ENCODE results near the gene AAK1. TPM values are rescaled to one million over a fixed set of nuclear protein-coding genes. Genes with fewer than 3 reads are reported as not detected.

AAK1 gene
- polyA plus RNA-seq, 1 donor (not counting 4 experiments of a cell fraction or from before 2014, with no cell fraction given) = 12.3 TPM

GRCh38 chr2:69525261-69525660 is 118.3 kb downstream of the AAK1 start:
- H3K27me3 ChIP-seq (ENCODE audit: control insufficient read depth, extremely low read depth, insufficient read depth, low read length) = no peaks in the 10 kb centered on the region
- H3K4me1 ChIP-seq (ENCODE audit: control insufficient read depth, extremely low read depth, insufficient read depth, low read length) = no peaks in the 10 kb centered on the region
- H3K4me2 ChIP-seq (ENCODE audit: control insufficient read depth, extremely low read depth, insufficient read depth, low read depth, low read length) = no peak overlapping the region
- H3K9me1 ChIP-seq (ENCODE audit: control insufficient read depth, extremely low read depth, insufficient read depth, low read length) = no peaks in the 10 kb centered on the region
- no peak for FAIRE-seq
- no peak overlapping the region for H3K4me3 ChIP-seq (ENCODE audit: control insufficient read depth in 2 of 3, extremely low read depth in 1 of 3, insufficient read depth in 2 of 3, low read depth in 1 of 3, low read length in 3 of 3)
- H2AFZ ChIP-seq (ENCODE audit: control insufficient read depth, low read length) = no peak overlapping the region
- no peak for TF ChIP-seq EZH2 (IDR thresholded peaks at IDR 0.05; ENCODE audit: low read length)
- TF ChIP-seq, protein P1, sequence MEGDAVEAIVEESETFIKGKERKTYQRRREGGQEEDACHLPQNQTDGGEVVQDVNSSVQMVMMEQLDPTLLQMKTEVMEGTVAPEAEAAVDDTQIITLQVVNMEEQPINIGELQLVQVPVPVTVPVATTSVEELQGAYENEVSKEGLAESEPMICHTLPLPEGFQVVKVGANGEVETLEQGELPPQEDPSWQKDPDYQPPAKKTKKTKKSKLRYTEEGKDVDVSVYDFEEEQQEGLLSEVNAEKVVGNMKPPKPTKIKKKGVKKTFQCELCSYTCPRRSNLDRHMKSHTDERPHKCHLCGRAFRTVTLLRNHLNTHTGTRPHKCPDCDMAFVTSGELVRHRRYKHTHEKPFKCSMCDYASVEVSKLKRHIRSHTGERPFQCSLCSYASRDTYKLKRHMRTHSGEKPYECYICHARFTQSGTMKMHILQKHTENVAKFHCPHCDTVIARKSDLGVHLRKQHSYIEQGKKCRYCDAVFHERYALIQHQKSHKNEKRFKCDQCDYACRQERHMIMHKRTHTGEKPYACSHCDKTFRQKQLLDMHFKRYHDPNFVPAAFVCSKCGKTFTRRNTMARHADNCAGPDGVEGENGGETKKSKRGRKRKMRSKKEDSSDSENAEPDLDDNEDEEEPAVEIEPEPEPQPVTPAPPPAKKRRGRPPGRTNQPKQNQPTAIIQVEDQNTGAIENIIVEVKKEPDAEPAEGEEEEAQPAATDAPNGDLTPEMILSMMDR (optimal IDR thresholded peaks at IDR 0.05 in 1 of 3, IDR thresholded peaks at IDR 0.05 in 1 of 3, conservative IDR thresholded peaks at IDR 0.05 in 1 of 3; ENCODE audit: extremely low read depth in 1 of 3, insufficient read depth in 2 of 3, low read length in 3 of 3) = no peak
- H3K79me2 ChIP-seq (ENCODE audit: control insufficient read depth, insufficient read depth, low read length) = no peaks in the 10 kb centered on the region
- no peaks in the 10 kb centered on the region for H4K20me1 ChIP-seq (ENCODE audit: control insufficient read depth, extremely low read depth, insufficient read depth, low read length)
- no peak overlapping the region for H3K27ac ChIP-seq (ENCODE audit: control insufficient read depth, insufficient read depth, low read length)
- no peak for DNase-seq (ENCODE audit: low read depth, low spot score)
- no peaks in the 10 kb centered on the region for H3K9me3 ChIP-seq (ENCODE audit: control insufficient read depth, low read depth, low read length)
- no peak overlapping the region for H3K9ac ChIP-seq (ENCODE audit: control insufficient read depth, extremely low read depth, insufficient read depth, low read length)
- dilution Hi-C loops (cut with MboI; ENCODE audit: extremely low pct_ligation_motif_present, low sequenced_read_pairs) = no loop called here
- peaks cover 7 to 20% of the 10 kb centered on the region in 2 experiments for H3K36me3 ChIP-seq (ENCODE audit: control insufficient read depth in 2 of 2, extremely low read depth in 1 of 2, insufficient read depth in 2 of 2, low read length in 2 of 2)

DNA sequence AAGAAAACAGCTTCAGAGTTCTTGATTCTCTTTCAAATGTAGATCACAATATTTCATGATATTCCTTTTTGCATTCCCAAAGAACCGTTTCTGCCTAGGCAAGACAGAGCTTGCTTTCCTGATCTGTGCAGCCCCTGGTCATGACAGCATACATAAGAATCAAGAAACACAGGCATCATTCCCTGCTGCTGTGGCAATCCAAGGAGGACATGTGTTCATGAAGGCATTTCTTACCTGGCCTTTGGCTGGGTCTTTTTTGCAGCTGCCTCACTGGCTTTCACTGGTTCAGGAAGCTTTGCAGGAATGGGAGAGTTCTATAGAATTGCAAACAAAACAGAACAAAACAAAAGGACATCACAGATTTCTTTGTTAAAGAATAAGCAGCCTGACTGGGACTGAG is 118.7 kb downstream of the AAK1 start:
- Histone ChIP-seq H2AFZ (ENCODE audit: control insufficient read depth, low read length) (no peak overlapping the region), H3K9me1 (ENCODE audit: control insufficient read depth, extremely low read depth, insufficient read depth, low read length) (no peaks in the 10 kb centered on the region), H3K27ac (ENCODE audit: control insufficient read depth, insufficient read depth, low read length) (no peak overlapping the region), H3K4me3 (ENCODE audit: control insufficient read depth in 2 of 3, extremely low read depth in 1 of 3, insufficient read depth in 2 of 3, low read depth in 1 of 3, low read length in 3 of 3) (no peak overlapping the region), H3K9ac (ENCODE audit: control insufficient read depth, extremely low read depth, insufficient read depth, low read length) (no peak overlapping the region), H3K27me3 (ENCODE audit: control insufficient read depth, extremely low read depth, insufficient read depth, low read length) (no peaks in the 10 kb centered on the region), H3K4me1 (ENCODE audit: control insufficient read depth, extremely low read depth, insufficient read depth, low read length) (peaks cover 1% of the 10 kb centered on the region), H3K36me3 (ENCODE audit: control insufficient read depth in 2 of 2, extremely low read depth in 1 of 2, insufficient read depth in 2 of 2, low read length in 2 of 2) (peaks cover 8 to 20% of the 10 kb centered on the region in 2 experiments), H4K20me1 (ENCODE audit: control insufficient read depth, extremely low read depth, insufficient read depth, low read length) (no peaks in the 10 kb centered on the region), H3K9me3 (ENCODE audit: control insufficient read depth, low read depth, low read length) (no peaks in the 10 kb centered on the region), H3K79me2 (ENCODE audit: control insufficient read depth, insufficient read depth, low read length) (no peaks in the 10 kb centered on the region), H3K4me2 (ENCODE audit: control insufficient read depth, extremely low read depth, insufficient read depth, low read depth, low read length) (no peak overlapping the region)
- DNase-seq (ENCODE audit: low read depth, low spot score) (peak; percentile 5), FAIRE-seq (no peak)
- no peak for TF ChIP-seq EZH2 (IDR thresholded peaks at IDR 0.05; ENCODE audit: low read length)
- TF ChIP-seq, protein P1 (optimal IDR thresholded peaks at IDR 0.05 in 1 of 3, IDR thresholded peaks at IDR 0.05 in 1 of 3, conservative IDR thresholded peaks at IDR 0.05 in 1 of 3; ENCODE audit: extremely low read depth in 1 of 3, insufficient read depth in 2 of 3, low read length in 3 of 3) = no peak
- dilution Hi-C loops (cut with MboI; ENCODE audit: extremely low pct_ligation_motif_present, low sequenced_read_pairs) = no loop called here

Measured in keratinocyte (primary cell).